Measurements from ENCODE around the gene NHERF1.

DNA sequence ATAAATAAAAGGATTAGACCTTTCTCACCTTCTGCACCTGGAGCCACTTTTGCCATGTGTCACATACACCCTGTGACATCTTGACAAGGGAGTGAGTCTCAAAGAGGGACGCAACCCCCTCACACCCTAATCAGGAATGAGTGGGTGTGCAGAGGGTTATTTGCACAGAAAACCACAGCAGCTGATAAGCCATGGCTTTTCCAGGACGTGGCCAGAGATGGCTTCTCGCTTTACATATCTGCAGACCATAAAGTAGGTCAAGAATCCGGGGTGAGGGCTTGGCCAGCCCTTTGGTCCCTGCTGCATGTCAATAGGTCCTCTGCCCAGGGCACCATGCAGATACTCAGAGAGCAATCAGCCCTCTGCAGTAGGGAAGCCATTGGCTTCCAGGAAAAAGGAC is 33.3 kb upstream of the NHERF1 start:
- no peak for TF ChIP-seq POLR2AphosphoS5 (IDR thresholded peaks at IDR 0.05; ENCODE audit: low read depth, low read length)
- no peak for TF ChIP-seq SIN3A (IDR thresholded peaks at IDR 0.05; ENCODE audit: borderline replicate concordance, insufficient read depth, low read length)
